HG03378 (cell line): ENCODE measurements around the gene TBK1.

Experiments
- ATAC-seq: cut with Tn5 transposase; IDR thresholded peaks from one replicate; pipeline ENCODE4 v1.9.1; 2021; ENCODE audit warnings: mild to moderate bottlenecking, moderate library complexity; ENCODE audit not compliant: unreplicated experiment

The TBK1 gene

DNA sequence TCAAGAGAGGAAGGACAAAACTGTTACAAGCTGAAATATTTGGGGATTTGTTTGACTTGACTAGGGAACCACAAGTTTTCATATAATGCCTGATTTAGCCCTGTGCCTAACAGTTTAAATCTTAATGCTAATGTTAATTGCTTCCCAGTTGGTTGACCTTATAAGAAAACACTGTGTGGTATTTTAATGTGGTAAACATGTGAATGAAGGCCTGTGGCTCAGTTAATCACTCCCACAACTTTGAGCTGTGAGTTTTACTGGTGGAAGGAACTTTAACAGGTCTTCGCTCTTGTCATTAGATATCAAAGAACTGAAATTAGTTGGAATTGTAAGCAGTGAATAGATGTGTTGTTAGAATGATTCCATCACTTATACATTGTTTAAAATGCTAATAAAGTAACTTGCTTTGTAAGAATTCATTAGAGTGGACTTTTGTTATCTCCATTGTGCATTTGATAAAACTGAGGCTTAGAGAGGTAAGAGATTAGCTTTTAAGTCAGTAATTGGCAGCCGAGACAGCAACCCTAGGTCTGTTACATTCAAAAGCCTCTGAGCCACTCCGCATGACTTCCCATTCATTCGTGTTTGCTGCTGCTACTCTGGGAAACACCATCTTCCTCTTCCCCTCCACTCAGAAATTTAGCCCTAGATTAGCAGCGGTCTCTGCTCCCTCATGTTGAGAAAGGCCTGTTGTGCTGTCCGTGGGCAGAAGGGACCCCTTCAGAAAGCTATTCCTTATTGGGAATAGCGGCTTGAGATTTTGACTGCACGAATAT is 1.0 kb upstream of the TBK1 start:
- no peak for ATAC-seq

DNA sequence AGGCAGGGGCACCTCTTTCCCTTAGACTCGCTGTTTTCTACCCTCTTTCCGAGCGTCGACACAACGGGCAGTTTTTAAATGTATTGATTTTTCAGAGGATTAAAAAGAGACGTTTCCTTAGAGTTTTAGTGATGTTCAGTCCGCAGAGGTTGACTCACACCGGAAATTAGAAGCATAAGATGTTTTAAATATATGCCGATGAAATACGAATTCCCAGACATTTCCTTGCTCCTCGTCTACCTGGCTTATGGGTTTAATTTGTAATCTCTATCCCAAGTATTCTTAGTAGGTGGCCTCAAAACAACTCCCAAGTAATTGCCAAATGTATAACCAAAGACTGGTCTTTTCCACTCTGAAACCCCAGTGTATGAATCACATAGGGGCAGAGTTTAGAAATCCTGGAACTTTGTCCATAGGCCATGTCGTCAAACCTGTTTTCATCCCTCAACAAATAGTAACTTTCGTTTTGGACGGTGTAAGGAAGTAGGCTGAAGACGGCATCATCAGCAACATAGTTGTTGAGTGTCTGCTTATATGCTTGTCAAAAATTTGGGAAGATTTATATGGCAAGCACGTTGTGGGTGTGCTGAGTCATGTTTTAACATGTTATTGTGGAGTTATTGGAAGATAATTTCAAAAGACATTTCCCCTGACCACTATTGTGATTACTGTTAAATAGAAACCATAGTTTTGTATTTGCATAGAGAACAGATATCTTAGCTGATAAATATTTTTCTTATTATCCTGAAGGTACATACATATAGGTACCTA is 824 bp downstream of the TBK1 start:
- no peak for ATAC-seq

DNA sequence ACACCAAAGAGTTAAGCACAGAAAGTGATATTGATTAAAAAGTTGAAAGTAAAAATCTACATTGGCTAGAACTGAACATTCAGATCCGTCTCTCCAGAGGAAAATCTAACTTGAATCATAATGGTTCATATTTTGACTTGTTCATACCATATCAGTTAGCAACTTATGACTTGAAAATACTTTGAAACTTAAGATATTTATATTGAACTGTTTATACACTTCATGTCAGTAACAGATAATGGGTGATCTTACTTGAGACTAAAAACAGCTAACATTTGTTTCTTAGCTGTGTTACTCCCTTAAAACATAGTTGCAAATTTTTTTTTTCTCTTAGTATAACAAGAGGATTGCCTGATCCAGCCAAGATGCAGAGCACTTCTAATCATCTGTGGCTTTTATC is 3.6 kb downstream of the TBK1 start:
- ATAC-seq = no peak

DNA sequence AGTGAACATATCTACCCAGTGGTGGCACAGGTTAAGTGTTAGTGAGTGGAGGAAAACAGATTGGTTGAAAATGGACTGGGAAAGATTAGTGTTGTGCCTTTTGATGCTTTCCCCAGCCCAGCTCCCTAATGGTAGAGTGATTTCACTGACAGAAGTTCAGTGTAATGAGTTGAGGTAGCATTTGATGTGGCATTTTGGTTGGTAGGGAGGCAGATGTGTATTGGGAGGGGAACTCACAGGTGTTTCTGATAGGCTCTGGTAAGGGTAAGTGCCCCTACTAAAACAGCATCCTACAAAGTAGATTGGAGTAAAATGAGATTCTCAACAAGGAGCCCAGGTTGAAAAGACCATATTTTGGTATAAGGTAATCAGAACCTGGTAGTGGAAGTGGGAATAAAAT is 4.2 kb downstream of the TBK1 start:
- ATAC-seq = no peak

DNA sequence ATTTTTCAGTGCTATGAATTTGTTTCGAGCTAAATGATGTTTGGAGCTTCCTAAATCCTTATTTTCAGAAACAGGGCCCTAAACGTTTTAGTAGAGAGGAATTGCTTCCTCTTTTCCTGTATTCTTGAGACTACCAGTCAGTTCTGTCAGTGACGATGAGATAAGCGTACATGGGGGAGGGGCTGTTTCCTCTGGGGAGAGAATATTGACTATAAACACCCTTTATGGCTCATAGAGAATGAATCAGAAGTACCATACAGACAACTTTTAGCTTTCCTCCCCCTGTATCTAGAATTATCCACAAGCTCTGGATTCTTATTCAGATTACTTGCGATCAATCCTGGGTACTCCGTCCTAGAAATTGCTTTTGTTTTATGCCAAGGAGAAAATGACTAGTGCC is 5.1 kb downstream of the TBK1 start:
- no peak for ATAC-seq

DNA sequence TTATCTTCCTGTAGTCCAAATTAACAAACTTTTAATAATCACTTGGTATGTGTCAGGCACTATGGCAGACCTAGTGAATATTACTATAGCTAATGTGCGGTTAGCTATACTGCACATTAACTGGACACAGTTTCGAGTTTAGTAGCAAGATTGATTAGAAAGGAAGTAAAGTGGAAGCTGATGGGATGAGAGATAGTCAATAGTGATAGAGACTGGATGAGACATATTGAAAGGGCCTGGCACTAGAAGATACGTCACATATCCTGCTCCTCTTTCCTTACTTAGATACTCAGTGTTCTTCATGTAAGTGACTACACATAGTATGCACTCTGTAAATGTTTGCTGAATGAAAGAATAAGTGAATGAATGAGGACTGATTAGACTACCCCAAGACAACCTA is 5.5 kb downstream of the TBK1 start:
- ATAC-seq = no peak

DNA sequence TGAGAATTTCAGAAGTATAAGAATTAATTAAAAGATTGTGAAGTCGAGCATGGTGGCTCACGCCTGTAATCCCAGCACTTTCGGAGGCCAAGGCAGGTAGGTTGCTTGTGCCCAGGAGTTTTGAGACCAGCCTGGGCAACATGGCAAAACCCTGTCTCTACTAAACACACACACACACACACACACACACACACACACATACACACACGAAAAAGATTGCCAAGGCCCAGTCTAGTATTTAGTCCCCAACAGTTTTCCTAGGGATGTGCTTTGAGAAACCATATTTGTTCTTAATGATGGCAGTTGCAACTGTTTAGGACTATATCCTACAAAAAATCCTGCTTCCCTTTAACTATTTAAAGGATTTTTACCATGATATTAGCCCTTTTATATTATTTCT is 6.0 kb downstream of the TBK1 start:
- ATAC-seq = no peak

DNA sequence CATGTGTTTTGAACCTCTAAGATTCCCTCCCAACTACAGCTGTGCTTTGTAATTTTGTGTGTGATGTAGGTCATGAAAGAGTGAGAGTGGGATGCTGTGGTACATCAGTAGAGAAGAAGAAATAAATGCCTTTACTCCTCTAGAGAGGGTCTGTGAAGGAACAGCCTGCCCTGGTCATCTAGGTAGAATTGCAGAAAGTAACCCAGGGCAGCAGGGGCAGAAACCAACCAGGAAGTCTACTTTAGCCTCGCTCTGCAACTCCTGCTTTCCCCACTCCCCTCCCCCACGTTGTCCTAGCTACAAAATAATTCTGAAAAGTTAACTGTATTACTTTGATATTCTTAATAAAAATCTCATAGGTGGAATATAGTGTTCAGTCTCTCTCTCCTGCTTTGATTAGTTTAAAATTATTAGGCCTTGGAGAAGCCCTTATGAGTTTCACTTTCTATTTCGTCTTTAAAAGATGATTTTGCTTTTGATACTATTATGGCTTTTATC is 7.5 kb downstream of the TBK1 start:
- peak; percentile 45 for ATAC-seq

DNA sequence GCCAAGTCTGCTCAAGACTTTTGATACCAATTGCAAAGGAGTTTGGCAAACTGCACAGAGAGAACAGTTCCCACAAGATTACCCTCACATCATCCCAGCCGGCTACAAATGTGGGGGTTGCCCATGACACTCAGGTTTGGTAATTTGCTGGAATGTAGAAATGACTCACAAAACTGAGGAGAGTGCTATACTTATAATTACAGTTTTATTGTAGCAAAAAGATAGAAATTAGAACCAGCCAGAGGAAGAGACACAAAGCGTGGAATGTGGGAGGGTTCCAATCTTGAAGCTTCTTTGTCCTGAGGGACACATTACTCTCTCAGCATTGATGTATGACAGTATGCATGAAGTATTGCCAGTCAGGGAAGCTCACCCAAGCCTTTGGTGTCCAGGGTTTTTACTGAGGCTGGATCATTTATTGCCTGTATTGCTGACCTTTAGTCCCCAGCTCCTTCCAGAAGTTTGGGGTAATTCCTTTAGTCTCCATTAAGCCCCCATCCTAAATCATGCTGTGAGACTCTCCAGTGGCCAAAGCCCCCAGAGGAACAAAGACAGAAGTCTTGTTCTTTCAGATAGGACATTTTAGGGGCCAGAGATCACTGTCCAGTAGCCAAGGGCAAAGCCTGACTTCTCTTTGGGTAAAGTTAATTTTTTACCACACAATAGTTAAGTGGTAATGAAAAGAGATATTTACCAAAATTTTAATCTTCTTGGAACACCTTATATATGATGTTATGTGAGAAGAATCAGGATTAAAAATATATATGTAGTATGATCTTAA is 9.9 kb downstream of the TBK1 start:
- ATAC-seq = no peak

DNA sequence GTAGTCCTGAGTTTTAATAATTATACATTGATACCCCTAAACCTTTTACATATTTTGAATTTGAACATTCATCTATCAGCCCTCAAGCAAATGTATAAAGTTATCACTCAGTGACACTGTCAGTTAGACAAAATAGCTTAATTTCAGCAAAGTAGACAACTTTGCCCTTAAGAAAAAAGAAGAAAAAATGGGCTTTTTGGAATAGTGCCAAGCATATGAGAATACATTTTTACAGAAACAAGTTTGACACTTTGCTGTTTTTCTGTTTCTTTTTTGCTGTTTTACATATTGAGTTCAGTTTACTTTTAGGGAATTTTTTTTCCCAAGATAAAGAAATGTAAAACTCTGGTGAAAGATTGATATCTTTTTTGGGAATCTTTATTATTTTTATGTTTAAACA is 14.3 kb downstream of the TBK1 start:
- no peak for ATAC-seq

DNA sequence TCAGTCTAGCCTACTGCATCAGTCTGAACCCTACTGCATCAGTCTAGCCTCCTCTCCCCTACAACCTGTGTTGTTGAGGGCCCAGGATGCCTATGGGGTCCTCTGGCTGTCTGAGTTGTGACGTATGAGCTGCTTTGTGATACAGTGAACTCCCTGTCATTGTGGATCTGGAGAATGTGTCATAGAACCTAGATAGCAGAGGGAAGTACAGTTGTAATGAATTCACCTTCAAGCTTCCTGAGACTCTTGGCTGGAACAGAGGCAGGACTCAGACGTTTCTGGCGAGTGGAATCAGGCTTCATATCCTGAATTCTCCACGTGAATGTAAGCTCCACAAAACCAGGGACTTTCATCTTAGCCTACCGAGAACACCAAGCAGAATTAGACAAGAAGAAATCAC is 17.0 kb downstream of the TBK1 start:
- ATAC-seq = no peak

DNA sequence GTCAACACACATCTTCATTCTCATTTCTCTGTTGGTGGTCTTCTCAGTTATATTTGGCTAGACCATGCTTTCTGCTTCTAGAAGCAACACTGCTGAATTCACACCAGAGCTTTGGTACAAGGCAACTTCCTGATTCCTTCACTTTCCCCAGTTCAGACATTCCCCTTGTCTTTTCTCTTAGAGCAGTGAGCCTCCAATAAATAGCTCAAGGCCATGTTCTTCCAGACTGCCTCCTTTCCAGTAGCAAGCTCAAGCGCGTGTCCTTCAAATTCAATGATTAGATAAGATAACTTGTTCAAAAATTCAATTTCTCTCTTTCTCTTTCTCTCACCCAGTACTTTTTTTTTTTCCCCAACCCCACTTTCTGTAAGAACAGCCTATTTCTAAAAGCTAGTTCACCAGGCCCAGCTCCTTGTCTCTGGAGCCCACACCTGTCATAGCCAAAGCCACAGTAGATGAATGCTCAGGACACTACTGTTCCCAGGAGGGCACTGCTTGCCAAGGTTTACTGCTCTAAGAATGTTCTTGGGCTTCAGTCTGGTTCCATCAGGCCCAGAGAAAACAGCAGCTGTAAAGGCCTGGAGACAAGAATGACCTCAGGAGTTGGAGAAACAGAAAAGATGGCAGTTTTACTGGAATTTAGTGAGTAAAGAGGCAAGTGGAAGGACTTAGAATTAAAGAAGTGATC is 17.7 kb downstream of the TBK1 start:
- no peak for ATAC-seq

DNA sequence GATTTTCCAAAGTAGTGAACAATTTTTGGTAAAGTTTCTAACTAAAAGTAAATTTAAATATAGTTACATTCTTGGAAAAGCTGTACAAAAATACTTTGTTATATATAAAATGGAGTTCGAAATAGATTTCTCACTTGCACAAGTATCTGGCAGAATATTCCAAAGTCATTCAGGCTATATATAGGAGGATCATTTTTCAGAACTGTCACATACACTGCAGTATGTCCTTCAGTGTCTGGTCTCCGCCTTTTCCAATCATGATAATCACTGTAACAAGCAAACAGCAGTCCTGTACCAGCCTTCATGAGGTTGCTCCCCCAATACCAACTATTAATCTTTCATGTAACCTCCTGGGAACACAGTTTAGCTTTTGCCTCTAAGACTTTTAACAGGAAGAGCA is 18.6 kb downstream of the TBK1 start:
- no peak for ATAC-seq

DNA sequence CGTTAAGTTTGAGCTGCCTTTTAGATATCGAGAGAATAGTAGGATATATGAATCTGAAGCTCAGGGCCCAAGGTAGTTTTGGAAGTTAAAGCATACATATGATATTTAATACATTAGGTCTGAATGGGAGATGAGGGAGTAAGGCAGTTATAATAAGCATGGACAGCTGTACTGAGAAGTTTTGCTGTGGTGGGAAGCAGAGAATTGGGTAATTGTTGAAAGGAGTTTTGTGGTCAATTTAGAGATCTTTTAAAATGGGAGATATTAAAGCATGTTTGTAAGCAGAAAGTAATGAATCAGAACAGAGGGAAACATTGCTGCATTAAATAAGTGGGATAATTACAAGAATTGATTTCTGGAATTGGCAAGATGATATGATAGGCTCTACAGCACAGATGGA is 21.3 kb downstream of the TBK1 start:
- no peak for ATAC-seq

DNA sequence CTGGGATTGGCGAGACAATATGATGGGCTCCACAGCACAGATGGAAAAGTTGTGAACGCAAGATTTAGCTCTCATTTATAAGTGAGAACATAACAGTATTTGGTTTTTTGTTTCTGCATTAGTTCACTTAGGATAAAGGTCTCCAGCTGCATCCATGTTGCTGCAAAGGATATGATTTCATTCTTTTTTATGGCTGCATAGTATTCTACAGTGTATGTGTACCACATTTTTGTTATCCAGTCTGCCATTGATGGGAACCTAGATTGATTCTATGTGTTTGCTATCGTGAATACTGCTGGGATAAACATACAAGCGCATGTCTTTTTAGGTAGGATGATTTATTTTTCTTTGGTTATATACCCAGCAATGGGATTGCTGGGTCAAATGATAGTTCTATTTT is 23.6 kb downstream of the TBK1 start:
- no peak for ATAC-seq

DNA sequence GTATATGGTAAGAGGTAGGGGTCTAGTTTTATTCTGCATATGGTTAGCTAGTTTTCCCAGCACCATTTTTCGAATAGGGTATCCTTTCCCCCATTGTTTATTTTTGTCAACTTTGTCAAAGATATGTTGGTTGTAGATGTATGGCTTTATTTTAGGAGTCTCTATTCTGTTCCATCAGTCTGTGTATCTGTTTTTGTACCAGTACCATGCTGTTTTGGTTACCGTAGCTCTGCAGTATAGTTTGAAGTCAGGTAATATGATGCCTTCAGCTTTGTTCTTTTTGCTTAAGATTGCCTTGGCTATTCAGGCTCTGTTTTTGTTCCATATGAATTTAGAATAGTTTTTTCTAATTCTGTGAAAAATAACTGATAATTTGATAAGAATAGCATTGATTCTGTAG is 24.9 kb downstream of the TBK1 start:
- no peak for ATAC-seq

DNA sequence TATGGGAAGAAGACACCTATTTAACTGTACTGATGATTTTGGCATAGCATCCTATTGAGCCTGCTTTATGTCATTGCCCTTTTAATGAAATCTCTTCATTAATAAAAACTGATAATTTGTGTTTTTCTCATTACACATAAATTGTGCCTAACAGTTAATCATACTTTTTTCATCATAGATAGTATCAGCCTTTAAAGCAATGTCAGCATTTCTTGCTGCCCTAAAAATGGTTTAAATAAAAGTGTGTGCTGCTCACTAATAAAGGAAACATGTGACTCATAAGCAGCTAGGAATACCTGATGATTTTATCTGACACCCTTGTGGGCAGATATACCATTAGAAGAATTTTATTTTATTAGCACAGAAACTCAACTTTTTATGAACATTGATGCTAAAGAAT is 26.7 kb downstream of the TBK1 start:
- no peak for ATAC-seq

DNA sequence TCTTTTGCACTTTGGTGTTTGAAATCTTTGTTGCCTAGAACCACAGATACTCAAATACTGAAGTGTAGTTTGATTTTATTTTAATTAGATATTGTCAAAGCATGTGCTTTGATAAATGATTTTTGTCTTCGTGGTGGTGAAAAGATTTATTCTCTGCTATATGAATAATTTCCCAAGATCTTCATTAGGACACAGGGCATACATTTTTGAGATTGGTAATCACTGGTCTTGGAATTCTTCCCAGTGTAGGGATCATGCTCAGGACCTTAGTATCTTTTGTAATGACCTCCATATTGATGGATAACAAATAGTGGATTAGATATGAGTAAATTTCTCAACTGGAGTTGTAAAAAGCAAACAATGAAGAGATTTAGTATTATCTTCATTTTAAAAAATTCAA is 28.2 kb downstream of the TBK1 start:
- ATAC-seq = no peak

DNA sequence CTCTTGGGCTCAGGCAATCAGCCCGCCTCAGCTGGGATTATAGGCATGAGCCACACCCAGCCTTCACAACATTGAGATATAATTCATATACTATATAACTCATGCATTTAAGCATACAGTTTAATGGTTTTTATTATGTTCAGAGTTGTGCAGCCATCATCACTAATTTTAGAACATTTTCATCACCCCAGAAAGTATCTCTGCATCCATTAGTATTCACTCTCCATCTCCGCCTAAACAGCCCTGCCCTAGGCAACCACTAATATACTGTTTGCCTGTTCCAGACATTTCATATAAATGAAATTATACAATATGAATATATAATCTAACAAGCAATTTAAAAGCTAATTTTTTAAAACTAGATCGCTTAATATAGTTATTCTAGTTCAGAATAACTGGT is 34.7 kb downstream of the TBK1 start:
- ATAC-seq = no peak

DNA sequence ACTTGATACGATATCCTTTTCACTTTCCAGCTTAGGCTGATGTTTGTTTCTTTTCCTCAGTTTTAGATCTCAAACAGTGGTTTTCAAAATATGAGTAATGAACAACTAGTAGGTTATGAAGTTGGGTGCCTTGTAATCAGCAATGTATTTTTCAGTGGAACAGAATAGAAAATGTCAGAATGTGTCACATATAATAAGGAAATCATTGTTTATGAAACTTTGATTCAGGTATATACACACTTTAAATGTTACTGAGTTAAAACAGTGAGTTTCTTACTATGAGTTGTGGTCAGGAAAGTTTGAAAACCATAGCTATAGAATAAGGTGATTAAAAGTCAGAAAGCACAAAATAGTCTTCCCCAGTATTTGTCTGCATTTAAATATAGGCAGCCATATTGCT is 39.8 kb downstream of the TBK1 start:
- no peak for ATAC-seq

DNA sequence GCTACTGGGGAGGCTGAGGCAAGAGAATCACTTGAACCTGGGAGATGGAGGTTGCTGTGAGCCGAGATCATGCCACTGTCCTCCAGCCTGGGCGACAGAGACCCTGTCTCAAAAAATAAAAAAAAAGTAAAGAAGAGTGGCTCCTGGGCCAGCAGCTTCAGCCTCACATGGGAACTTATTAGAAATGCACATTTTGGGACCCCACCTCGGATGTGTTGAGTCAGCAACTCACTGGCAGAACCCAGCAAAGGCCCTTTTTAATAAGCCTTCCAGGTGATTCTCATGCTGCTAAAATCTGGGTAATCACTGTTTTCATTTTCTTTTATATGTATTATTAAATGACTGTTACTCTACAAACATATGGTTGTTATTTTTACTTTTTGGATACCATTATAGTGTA is 41.6 kb downstream of the TBK1 start:
- ATAC-seq = no peak
